Left cardiac atrium (tissue), 4 donors: Measurements from ENCODE around the gene FREM1. TPM values are rescaled to one million over a fixed set of nuclear protein-coding genes. Genes with fewer than 3 reads are reported as not detected.

ENCODE experiments used
- ATAC-seq, 2 donors: fragments of 200-7000 bp; cut with Tn5 transposase; one replicate each; pipeline ENCODE4 v1.9.1; 2020; ENCODE audit warnings: mild to moderate bottlenecking in 2 of 2, moderate library complexity in 2 of 2
- DNase-seq: peaks from one replicate; pipeline ENCODE4 v3.0.0-alpha.2; 2020
- intact Hi-C, 2 donors: fragments of 100-400 bp; cut with DNase I; formaldehyde crosslinking; loops; one replicate each; pipeline versions ENCODE4 v1.14.1 to v1.15.1; 2022 to 2023
- total RNA-seq, 2 donors: library from RNA; stranded (reverse); fragmentation: NEBNext Ultra II Directional; extraction: Animal tissue kit (Norgen Biotek cat#: 25700); gene quantifications; one replicate each; pipeline ENCODE4 v1.2.1, GENCODE V29; 2021
- donor health status: DM: no; HTN: yes; CAD: no.
- donor health status: DM: no; HTN: yes; CAD: no; lungs with severe emphysema.
- donor health status: DM: yes; HTN: yes; CAD: no.
- donor health status: Dilated cardiomyopathy.

FREM1 gene
- total RNA-seq, 2 donors from 2014 or later, result 1.8 to 7.7 TPM

DNA sequence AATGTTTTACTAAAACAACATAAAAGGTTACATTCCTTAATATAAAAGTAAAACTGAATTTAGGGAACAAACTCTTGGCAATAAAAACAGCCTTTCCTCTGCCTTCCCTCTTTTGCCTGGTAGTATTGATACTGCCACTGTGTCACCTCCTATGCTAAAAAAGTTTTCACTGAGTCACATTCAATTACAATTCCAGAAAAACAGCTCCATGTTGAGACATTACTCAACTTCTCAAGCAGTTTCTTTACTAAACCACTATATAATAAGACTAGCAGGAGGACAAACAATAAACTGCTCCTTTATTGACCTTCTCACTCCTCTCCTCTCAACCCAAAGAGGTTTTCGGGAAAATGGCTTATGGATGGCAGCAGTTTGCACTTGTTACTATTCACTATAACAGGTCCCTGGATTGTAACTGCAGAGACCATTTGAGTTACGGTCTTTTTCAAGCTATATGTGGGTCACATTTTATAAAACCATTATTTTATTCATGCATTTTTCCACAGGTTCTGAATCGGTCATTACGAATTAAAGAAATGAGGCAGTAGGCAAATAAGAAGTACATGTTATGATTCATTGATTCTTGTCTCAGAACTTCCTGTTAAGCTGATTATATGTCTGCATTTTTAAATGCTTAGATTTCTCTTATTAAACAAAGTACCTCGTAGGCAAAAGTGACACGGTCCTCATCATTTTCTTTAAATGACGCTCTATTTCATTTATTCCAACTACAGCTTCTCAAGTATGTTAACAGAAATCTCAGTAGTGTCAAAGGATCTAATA is 219.1 kb downstream of the FREM1 start:
- intact Hi-C loops, result no loop called here
- no peak for ATAC-seq
- no peak for DNase-seq

DNA sequence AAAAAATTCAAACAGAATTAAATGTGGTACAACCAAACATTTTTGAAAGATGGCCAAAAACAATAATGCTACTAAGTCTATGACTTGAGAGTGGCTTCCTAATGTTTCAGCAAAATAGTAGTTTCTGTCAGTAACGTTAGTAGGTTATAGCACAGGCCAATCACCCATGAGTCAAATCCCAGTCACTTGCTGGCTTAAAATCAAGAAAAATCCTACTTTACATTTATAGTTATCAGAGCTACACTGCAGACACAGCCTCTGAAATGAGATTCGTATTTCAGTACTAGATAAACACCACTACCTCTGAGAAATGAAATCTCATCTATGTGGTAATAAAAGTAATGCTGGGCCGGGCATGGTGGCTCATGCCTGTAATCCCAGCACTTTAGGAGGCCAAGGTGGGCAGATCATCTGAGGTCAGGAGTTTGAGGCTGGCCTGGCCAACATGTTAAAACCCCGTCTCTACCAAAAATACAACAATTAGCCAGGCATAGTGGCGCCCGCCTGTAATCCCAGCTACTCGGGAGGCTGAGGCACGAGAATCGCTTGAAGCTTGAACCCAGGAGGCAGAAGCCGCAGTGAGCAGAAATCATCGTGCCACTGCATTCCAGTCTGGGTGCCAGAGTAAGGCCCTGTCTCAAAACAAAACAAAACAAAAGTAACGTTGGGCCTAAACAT is 223.0 kb downstream of the FREM1 start:
- DNase-seq, result no peak
- intact Hi-C loops, result no loop called here
- ATAC-seq, result peak in 1 of 2 donors; percentile 18

DNA sequence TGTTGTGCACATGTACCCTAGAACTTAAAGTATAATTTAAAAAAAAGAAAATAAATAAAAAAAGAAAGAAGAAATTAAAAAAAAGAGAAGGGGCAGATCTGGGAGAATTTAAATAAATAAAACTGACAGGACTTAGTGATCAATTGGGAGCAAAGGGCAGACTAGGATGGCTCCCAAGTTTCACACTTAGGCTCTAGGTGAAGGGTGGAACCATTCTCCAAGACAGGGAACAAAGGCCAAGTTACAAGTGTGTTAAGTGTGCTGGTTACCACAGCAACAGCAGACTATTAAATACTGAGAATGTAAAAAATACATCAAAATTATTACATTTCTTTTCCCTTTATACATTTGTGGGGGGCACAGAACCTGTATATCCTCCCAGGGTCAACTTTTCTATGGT is 224.1 kb downstream of the FREM1 start:
- no peak for DNase-seq
- ATAC-seq, result peak in 1 of 2 donors; percentile 44
- intact Hi-C loops, result no loop called here

Other genes with a start within 250 kb of the FREM1 start
- 1 to 10 TPM; 7.3 to 8.9 TPM for gene ZDHHC21, start 217.0 kb downstream of the FREM1 start, total RNA-seq
- not detected for gene CER1, start 187.7 kb downstream of the FREM1 start, total RNA-seq